Stimulated activated CD8-positive, alpha-beta memory T cell treated with anti-CD3 and anti-CD28 coated beads, Interleukin-15, amount 100 ng/mL, for 24 hours (primary cell): ENCODE data around the gene ADPRHL1.

ENCODE experiments used
- DNase-seq: peaks from one replicate; pipeline ENCODE4 v3.0.0-alpha.2; 2020; ENCODE audit warnings: low read depth

The ADPRHL1 gene

GRCh38 chr13:113452942-113453901 is at the start of gene ADPRHL1:
Gene ADPRHL1, minus strand, starts transcription at chr13:113453488. Its CDS starts 51 bp downstream, at chr13:113453437.
- DNase-seq, result no peak

DNA sequence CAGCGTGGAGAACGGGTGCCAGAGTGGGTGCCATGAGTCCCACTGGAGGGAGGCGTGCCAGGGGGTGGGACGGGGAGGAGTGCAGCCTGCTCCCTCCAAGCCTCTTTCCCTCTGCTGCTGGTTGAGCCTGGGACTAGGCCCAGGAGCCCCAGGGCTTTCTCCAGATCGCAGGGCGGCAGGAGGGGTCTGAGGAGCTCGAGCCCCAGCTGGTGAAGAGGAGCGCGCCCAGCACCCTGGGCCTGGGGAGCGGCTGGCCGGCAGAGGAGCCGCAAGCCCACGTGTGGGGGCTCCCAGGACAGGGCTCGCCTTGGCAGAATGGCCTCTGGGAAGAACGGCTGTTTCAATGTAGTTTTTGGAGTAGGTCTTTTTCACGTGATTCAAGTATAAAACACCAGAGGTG is 49.4 kb upstream of the ADPRHL1 start:
- DNase-seq, result no peak

DNA sequence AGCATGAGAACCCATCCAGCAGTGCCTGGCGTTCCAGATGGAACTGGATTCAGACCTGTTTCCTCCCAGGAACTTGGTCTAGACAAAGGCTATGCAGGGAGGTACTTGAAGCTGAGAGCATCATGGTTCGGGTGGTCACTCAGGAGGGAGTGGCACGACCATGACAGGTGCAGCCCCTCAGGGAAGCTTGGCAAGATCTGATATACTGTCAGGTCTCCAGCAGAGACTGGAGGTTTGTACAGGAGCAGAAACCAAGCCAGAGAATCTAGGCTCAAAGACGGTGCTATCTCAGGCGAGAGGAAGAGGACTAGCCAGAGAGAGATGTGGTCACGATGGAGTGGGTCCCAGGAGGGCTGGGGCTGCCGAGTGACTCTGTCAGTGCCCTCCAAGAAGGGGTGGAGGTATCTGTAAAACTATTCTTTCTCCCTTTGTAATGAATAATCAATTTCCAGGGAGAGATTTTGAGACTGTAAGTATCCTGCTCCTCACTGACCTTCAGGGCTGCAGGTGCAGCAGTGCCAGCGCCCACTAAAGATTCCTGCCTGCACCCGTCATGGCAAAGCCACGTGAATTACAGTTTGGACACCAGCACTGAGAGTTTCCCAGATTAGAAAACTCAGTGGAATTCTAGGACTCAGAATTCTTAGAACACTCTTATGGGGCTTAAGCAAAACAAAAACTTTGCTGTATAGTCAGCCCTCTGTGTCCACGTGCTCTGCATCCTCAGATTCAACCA is 47.4 kb upstream of the ADPRHL1 start:
- DNase-seq, result no peak

GRCh38 chr13:113499936-113500335 is 46.6 kb upstream of the ADPRHL1 start:
- DNase-seq, result no peak

DNA sequence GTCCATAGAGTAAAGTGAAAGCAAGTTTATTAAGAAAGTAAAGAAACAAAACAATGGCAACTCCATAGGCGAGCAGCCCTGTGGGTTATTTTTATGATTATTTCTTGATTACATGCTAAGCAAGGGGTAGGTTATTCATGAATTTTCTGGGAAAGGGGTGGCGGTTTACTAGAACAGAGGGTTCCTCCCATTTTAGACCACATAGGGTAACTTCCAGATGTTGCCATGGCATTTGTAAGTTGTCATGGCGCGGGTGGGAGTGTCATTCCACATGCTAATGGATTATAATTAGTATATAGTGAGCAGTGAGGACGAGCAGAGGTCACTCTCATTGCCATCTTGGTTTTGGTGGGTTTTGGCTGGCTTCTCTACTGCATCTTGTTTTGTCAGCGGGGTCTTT is 45.6 kb upstream of the ADPRHL1 start:
- DNase-seq, result no peak

DNA sequence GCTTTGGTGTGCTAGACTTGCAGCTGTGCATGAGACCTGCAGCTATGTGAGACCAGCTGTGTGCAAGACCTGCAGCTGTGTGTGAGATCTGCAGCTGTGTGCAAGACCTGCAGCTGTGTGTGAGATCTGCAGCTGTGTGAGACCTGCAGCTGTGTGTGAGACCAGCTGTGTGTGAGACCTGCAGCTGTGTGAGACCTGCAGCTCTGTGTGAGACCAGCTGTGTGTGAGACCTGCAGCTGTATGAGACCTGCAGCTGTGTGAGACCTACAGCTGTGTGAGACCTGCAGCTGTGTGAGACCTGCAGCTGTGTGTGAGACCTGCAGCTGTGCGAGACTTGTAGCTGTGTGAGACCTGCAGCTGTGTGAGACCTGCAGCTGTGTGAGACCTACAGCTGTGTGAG is 43.9 kb upstream of the ADPRHL1 start:
- DNase-seq, result no peak

GRCh38 chr13:113495494-113496210 is 42.4 kb upstream of the ADPRHL1 start:
- DNase-seq, result no peak

GRCh38 chr13:113493315-113493951 is 40.1 kb upstream of the ADPRHL1 start:
- no peak for DNase-seq

GRCh38 chr13:113491982-113492381 is 38.7 kb upstream of the ADPRHL1 start:
- DNase-seq, result no peak

GRCh38 chr13:113491418-113491883 is 38.2 kb upstream of the ADPRHL1 start:
- DNase-seq, result no peak

DNA sequence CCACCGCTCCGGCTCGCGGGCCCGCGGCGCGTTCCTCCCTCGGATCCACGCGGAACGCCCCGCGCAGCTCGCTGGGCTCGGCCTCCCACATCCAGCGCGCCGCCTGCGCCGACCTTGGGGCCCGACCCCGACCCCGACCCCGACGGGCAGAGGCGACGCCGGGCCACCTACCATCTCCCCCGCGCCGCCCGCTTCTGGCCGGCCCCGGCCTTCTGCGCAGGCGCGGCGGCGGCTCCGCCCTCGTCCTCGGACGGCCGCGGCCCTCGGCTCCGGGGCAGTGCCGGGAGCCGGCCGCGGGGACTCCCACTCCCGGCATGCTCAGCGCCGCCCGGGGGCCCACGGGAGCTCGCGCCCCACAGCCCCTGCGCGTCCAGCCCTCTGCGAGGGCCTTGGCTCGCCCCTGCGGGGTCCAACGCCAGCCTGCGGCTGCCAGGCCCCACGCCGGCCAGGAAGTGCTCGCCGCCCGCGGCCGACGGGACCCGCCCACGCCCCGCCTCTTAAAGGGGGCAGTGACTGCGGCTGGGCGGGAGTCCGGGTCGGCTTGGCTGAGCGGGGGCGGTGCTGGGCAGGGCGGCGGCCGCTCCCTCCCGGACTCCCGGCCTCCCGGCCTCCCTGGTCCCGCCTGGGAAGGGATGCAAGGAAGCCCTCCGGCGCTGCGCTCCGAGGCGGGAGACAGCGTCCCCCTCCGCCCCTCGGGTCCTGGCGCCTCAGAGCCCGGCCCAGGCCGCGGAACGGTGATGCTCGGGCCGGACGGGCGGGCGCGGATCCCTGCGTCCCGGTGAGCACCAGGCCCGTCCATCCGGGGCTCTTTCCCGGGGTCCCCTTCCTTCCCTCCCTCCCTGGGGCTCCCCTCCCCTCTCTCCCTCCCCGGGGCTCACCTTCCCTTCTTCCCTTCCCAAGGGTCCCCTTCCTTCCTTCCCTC is 37.5 kb upstream of the ADPRHL1 start, which contains the start of gene DCUN1D2:
TSS of gene DCUN1D2 (minus strand) at position 216 of the 922 bp plus-strand sequence. CDS start at position 174, 42 bp downstream.
- DNase-seq, result peak; percentile 50

- peak; percentile 6 for DNase-seq
Observed at GRCh38 chr13:113489549-113490495, 36.5 kb upstream of the ADPRHL1 start.

GRCh38 chr13:113489171-113489548 is 35.9 kb upstream of the ADPRHL1 start:
- no peak for DNase-seq

DNA sequence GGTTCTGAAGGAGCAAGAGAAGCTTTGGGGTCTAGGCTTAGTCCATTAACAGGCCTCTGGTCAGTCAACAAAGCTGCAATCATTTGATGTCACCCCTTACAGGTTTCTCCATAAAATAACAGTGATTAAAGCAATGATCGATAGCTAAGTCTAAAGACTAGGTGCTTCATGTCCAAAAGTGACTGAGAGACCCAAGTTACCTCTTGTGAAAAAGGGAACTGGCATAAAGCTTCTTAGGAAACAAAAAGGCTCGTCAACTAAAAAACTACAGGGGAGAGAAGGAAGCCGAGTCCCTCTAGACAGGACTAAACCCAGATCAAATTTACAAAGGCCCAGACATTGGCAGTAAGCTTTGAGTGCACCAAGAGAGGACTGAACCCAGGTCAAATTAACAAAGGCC is 35.0 kb upstream of the ADPRHL1 start:
- DNase-seq, result no peak

- DNase-seq, result no peak
Observed at GRCh38 chr13:113486698-113487097, 33.4 kb upstream of the ADPRHL1 start.

GRCh38 chr13:113485545-113485944 is 32.3 kb upstream of the ADPRHL1 start:
- no peak for DNase-seq

DNA sequence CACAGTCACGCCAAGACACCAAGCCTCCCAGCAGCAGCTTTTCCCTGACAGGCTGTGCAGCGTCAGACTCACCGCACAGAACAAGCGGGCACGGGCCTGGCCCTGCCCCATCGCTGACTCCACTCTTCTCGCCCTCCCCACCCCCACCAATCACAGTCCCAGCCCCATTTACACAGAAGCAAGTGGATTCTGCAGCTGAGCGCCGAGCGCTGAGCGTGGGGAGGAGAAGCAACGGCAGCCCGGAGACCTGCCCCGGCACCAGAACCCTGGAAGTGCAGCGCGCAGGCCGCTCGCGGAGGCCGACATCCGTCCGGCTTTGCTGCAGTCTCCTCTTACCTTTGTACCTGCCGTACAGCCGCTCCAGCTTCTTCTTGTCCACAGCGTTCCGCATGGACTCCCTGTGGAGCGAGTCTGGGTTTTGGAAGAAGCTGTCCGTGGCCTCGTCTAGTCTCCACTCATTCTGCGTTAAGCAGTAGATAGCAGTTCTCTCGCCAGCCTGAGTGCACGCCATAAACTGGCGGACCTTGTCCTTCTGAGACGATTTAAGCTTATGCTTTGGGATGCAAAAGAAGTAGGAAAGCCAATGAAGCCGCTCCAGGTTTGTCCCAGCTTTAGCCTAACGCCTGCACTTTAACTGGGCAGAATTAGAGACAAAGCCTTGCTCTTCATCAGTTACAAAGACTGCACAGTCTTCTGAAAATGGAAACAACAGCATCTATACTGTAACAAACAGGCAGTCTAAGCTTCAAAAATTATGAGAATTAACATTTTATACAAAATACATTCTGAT is 30.4 kb upstream of the ADPRHL1 start:
- DNase-seq, result no peak

DNA sequence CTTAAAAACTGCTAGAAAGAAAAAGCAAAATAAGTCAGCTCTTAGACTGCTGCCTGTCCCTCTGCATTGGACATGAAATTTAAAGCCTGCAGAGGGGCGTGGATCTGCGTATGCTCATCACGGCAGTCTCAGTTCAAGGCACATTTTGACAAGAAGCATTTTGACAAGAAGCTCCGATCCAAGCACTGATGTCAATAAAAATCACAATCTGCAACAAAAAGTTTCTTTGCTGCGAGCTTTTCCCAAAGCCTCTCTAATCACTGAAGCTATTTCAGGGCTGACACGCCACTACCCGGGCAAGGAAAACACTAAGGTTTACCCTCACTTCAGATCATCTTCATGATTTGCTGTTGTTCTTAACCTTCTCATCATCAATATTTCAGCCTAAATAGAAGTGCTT is 29.8 kb upstream of the ADPRHL1 start:
- no peak for DNase-seq

DNA sequence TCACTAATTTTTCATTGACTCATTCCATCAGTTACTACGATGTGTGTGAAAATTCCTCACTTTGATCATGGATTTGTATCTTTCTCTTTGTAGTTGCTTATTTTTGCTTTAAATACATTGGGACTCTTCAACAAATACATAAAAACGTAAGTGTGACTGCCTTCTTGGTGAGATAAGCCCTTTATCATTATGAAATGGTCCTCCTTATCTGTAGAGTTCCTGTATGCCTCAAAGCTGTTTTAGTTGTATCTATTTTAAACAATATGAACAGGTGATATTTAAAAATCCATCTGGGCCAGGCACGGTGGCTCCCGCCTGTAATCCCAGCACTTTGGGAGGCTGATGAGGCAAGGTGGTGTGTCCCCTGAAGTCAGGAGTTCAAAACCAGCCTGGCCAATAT is 25.9 kb upstream of the ADPRHL1 start:
- DNase-seq, result no peak
